KOPT-K1 (cell line): Measurements from ENCODE around the gene HOXA13.

Experiments
- H3K27ac ChIP-seq: fragments of 200-600 bp; sonication (generic); 2 replicates; pipeline ENCODE4 v1.5.1; 2016; ENCODE audit warnings: antibody characterized with exemption, mild to moderate bottlenecking, low read depth, low read length; ENCODE audit not compliant: poor library complexity, severe bottlenecking
- H3K36me3 ChIP-seq: fragments of 200-600 bp; sonication (generic); 2 replicates; pipeline ENCODE4 v1.5.1; 2017; ENCODE audit warnings: antibody characterized with exemption, mild to moderate bottlenecking, low read length, moderate library complexity; ENCODE audit not compliant: insufficient read depth
- H3K9me3 ChIP-seq: fragments of 200-600 bp; sonication (generic); 2 replicates; pipeline ENCODE4 v1.5.1; 2017; ENCODE audit warnings: antibody characterized with exemption, low read length, mild to moderate bottlenecking; ENCODE audit not compliant: insufficient read depth, poor library complexity, severe bottlenecking

HOXA13 gene

GRCh38 chr7:27203964-27204594 is 4.2 kb upstream of the HOXA13 start:
- Histone ChIP-seq H3K27ac (no peak overlapping the region), H3K9me3 (no peaks in the 10 kb centered on the region), H3K36me3 (no peaks in the 10 kb centered on the region)

- Histone ChIP-seq H3K36me3 (no peaks in the 10 kb centered on the region), H3K27ac (no peak overlapping the region), H3K9me3 (no peaks in the 10 kb centered on the region)
Measured at GRCh38 chr7:27203365-27203953, 3.6 kb upstream of the HOXA13 start.

- no peaks in the 10 kb centered on the region for H3K36me3 ChIP-seq
- H3K9me3 ChIP-seq, result no peaks in the 10 kb centered on the region
- H3K27ac ChIP-seq, result no peak overlapping the region
Measured at GRCh38 chr7:27202862-27203134, 2.9 kb upstream of the HOXA13 start.

GRCh38 chr7:27202018-27202861 is 2.3 kb upstream of the HOXA13 start:
- H3K9me3 ChIP-seq, result no peaks in the 10 kb centered on the region
- H3K36me3 ChIP-seq, result no peaks in the 10 kb centered on the region
- no peak overlapping the region for H3K27ac ChIP-seq

GRCh38 chr7:27201580-27202017 is 1.7 kb upstream of the HOXA13 start:
- Histone ChIP-seq H3K36me3 (no peaks in the 10 kb centered on the region), H3K27ac (no peak overlapping the region), H3K9me3 (no peaks in the 10 kb centered on the region)

- H3K36me3 ChIP-seq, result no peaks in the 10 kb centered on the region
Measured at GRCh38 chr7:27200761-27201579, 1.1 kb upstream of the HOXA13 start.

GRCh38 chr7:27198871-27199801 is 755 bp downstream of the HOXA13 start:
- no peaks in the 10 kb centered on the region for H3K9me3 ChIP-seq

More at GRCh38 chr7:27200761-27201579, 1.1 kb upstream of the HOXA13 start:
- Histone ChIP-seq H3K9me3 (no peaks in the 10 kb centered on the region), H3K27ac (no peak overlapping the region)

GRCh38 chr7:27198138-27198841 is 1.6 kb downstream of the HOXA13 start:
- H3K27ac ChIP-seq, result no peak overlapping the region
- H3K36me3 ChIP-seq, result no peaks in the 10 kb centered on the region
- no peaks in the 10 kb centered on the region for H3K9me3 ChIP-seq

More at GRCh38 chr7:27198871-27199801, 755 bp downstream of the HOXA13 start:
- H3K36me3 ChIP-seq, result no peaks in the 10 kb centered on the region
- no peak overlapping the region for H3K27ac ChIP-seq

GRCh38 chr7:27197137-27198042 is 2.5 kb downstream of the HOXA13 start:
- Histone ChIP-seq H3K36me3 (no peaks in the 10 kb centered on the region), H3K27ac (no peak overlapping the region)

GRCh38 chr7:27196287-27196767 is 3.6 kb downstream of the HOXA13 start:
- no peaks in the 10 kb centered on the region for H3K9me3 ChIP-seq
- H3K36me3 ChIP-seq, result no peaks in the 10 kb centered on the region
- H3K27ac ChIP-seq, result no peak overlapping the region

More at GRCh38 chr7:27197137-27198042, 2.5 kb downstream of the HOXA13 start:
- no peaks in the 10 kb centered on the region for H3K9me3 ChIP-seq

- Histone ChIP-seq H3K36me3 (no peaks in the 10 kb centered on the region), H3K27ac (no peak overlapping the region), H3K9me3 (no peaks in the 10 kb centered on the region)
Measured at GRCh38 chr7:27194686-27195379, 5.1 kb downstream of the HOXA13 start.

- H3K36me3 ChIP-seq, result no peaks in the 10 kb centered on the region
- H3K27ac ChIP-seq, result no peak overlapping the region
- H3K9me3 ChIP-seq, result no peaks in the 10 kb centered on the region
Measured at GRCh38 chr7:27194002-27194352, 5.9 kb downstream of the HOXA13 start.
